Adrenal gland (tissue), 5 donors: Measurements from ENCODE around the gene CRACR2B.

Experiments used
- POLR2A ChIP-seq, 2 donors: fragments of 450-650 bp; IDR thresholded peaks; one replicate each; pipeline ENCODE4 v1.6.1; 2017; ENCODE audit warnings: antibody characterized with exemption in 2 of 2, mild to moderate bottlenecking in 2 of 2, moderate library complexity in 1 of 2
- TF ChIP-seq, protein P1 (sequence below), 6 experiments: fragments of 450-650 bp in 4 of 6; fragments of 200-600 bp in 2 of 6; sonication (generic) in 1 of 6; IDR thresholded peaks; 1 replicate in 5 of 6; 2 replicates in 1 of 6; pipeline versions ENCODE4 v1.5.1 to v1.8.0; 2016 to 2021; ENCODE audit warnings: antibody characterized with exemption in 6 of 6, mild to moderate bottlenecking in 2 of 6, moderate library complexity in 1 of 6
- donor health status: DM: no; HTN: no; CAD: no.

DNA sequence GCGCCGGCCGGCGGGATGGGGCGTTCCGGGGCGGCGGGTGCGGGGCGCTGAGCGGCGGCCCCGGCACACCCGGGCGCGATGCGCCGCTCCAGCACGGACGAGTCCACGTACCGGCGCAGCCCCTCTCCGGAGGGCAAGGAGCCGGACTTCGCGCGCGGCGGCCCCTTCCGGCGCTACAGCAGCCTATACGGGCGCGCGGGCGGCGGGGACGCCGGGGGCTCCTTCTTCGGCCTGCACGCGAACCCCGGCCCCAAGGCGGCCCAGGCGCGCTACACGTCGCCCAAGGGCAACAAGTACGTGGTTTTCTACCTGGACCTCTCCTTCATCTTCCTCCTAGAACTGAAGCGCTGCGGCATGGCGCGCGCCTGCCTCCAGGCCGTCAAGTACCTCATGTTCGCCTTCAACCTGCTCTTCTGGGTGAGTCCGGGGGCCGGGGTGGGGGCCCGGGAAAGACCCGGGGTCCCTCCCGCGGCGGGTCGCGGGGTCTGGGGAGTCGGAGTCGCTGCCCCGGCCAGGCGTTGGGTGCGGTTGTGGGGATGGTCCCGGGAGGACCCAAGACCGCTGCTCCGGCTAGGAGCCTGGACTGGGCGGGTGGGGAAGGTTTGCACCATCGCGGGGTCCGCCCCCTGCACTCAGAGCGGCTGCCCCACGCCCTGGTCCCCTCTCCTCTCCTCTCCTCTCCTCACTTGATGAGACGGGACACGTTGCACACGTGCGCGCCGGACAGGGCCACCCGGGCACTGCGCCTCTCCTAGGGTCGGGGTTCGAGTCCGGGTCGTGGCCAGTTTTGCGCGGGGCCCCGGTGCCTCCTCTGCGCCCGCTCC lies 22.4 kb downstream of the CRACR2B start:
- TF ChIP-seq, protein P1, sequence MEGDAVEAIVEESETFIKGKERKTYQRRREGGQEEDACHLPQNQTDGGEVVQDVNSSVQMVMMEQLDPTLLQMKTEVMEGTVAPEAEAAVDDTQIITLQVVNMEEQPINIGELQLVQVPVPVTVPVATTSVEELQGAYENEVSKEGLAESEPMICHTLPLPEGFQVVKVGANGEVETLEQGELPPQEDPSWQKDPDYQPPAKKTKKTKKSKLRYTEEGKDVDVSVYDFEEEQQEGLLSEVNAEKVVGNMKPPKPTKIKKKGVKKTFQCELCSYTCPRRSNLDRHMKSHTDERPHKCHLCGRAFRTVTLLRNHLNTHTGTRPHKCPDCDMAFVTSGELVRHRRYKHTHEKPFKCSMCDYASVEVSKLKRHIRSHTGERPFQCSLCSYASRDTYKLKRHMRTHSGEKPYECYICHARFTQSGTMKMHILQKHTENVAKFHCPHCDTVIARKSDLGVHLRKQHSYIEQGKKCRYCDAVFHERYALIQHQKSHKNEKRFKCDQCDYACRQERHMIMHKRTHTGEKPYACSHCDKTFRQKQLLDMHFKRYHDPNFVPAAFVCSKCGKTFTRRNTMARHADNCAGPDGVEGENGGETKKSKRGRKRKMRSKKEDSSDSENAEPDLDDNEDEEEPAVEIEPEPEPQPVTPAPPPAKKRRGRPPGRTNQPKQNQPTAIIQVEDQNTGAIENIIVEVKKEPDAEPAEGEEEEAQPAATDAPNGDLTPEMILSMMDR (IDR thresholded peaks at IDR 0.05) = no peak
- no peak for TF ChIP-seq POLR2A (IDR thresholded peaks at IDR 0.05)
